ENCODE measurements around the gene POLR1E.

Gene POLR1E

GRCh38 chr9:37542488-37542887 is 56.7 kb downstream of the POLR1E start:
- no peak for DNase-seq

DNA sequence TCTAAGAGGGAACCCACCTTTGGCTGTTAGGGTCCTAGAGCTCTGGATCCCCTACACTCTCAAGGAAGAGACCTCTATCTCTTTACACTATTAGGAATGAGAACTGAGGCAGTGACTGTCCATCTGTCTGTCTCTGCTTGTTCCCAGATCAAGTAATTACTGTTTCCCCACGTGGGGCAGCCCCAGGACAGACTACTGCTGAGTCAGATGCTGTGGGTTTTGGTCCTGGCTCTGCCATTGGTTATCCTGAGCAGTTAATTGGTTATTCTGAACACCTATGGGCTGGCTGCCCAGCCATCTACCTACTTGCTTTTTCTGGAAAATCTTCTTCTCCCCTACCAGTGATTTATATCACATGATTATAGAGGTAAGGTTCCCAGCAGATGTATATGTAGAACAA is 57.1 kb downstream of the POLR1E start:
- no peak for DNase-seq

- no peak for DNase-seq
Observed at GRCh38 chr9:37543468-37543867, 57.7 kb downstream of the POLR1E start.

- no peak for DNase-seq
Observed at GRCh38 chr9:37547328-37547878, 61.7 kb downstream of the POLR1E start.

DNA sequence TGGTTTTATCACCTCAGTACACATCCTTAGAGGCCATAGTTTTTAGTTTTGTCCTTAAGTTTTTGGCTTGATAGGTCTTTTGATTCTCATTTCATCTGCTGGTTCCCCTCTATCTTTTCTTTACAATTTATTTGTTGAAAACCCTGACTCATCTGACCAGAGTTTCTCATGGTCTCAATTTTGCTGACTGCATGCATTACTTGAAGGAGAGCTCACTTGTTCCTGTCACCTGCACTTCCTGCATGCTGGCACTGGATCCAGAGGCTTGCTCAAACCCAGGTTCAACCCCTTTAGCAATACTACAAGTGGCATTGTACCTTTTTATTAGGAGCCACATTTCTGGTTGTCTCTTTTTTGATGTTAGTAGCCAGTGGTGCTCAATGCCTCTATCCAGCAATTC is 63.8 kb downstream of the POLR1E start:
- no peak for DNase-seq

- DNase-seq, result no peak
Observed at GRCh38 chr9:37550781-37551180, 65.0 kb downstream of the POLR1E start.

- DNase-seq, result no peak
Observed at GRCh38 chr9:37551468-37551867, 65.7 kb downstream of the POLR1E start.

GRCh38 chr9:37551888-37552287 is 66.1 kb downstream of the POLR1E start:
- DNase-seq, result no peak

All from NCI-H226 (cell line).